ENCODE measurements around the gene NLGN1. TPM values are rescaled to one million over a fixed set of nuclear protein-coding genes. Genes with fewer than 3 reads are reported as not detected.

NLGN1 gene
- total and polyA plus RNA-seq, 9 of the 15 experiments (the other 6 are each of a cell fraction or from before 2014, with no cell fraction given) = under 0.01 to 0.01 TPM; not detected in 7

DNA sequence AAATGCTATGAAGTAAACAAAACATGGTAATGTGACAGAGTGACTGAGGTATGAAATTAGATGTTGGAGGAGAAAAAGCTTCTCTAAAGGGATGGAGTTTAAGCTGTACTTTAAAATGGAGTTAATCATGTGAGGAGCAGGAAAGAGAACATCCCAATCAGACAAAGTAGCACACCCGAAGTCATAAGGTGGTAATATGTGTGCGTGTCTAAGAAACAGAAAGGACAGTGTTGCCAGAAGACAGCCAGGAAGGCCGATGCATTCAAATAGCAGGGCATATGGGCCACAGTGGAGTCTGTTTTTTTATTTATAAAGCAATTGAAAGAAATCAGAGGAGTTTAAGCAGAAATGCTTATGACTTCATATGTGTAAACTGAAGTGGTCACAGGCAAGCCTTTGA, 376.3 kb downstream of the NLGN1 start (continued):
- TF ChIP-seq FOXP4 (CRISPR knock-in tag; IDR thresholded peaks at IDR 0.05; ENCODE audit: borderline replicate concordance) (no peak), ZNF274 (IDR thresholded peaks at IDR 0.05; ENCODE audit: borderline replicate concordance, low read depth, low read length) (no peak), LARP7 (IDR thresholded peaks at IDR 0.05) (no peak), JUN (IDR thresholded peaks at IDR 0.05; ENCODE audit: borderline replicate concordance, low read depth, low read length) (no peak), JUN (CRISPR knock-in tag; IDR thresholded peaks at IDR 0.05; ENCODE audit: borderline replicate concordance) (no peak), XRCC3 (IDR thresholded peaks at IDR 0.05) (no peak), CEBPG (CRISPR knock-in tag; IDR thresholded peaks at IDR 0.05) (no peak), CEBPG (tag; conservative IDR thresholded peaks at IDR 0.05 in 1 of 2, IDR thresholded peaks at IDR 0.05 in 1 of 2) (no peak)

DNA sequence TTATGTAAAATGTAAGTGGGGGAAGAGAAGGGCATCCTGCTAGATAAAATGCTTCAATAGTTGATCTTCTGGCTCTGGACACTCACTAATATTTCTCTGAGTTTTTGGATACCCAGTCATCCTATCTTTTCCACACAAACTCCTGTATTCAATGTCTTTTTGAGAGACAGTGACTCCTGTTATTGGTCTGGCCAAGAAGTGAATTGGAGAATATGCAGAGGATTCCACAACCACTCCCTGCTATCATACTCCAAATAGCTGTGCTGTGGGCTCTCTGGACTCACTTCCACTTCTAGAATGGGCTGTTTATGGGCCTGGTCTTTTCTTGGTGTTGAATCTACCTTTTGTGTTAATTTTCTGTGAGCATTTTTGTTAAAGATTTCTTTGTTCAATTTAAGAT, 376.8 kb downstream of the NLGN1 start:
- Histone ChIP-seq H3K4me1 (replicated peaks in 1 of 2; ENCODE audit: control insufficient read depth in 2 of 2, insufficient read depth in 2 of 2, low read length in 2 of 2) (no peaks in the 10 kb centered on the region), H3K9me3 (replicated peaks; ENCODE audit: control insufficient read depth, insufficient read depth, low read depth, low read length) (no peaks in the 10 kb centered on the region; the same call in 1 of the 2 replicates), H3K27ac (ENCODE audit: extremely low read depth, low read depth, low read length) (no peak overlapping the region), H3K4me2 (ENCODE audit: insufficient read depth, low read length) (no peak overlapping the region), H3K9ac (ENCODE audit: insufficient read depth in 1 of 2, low read depth in 2 of 2, low read length in 2 of 2) (no peak overlapping the region), H3K36me3 (ENCODE audit: control insufficient read depth, insufficient read depth, low read length) (no peaks in the 10 kb centered on the region), H3K27me3 (ENCODE audit: control insufficient read depth in 2 of 2, insufficient read depth in 2 of 2, low read length in 2 of 2) (no peaks in the 10 kb centered on the region), H3K9me1 (ENCODE audit: control insufficient read depth, insufficient read depth, low read length) (no peaks in the 10 kb centered on the region), H3K79me2 (ENCODE audit: control insufficient read depth, insufficient read depth, low read length) (no peaks in the 10 kb centered on the region), H3K4me3 (no peak overlapping the region), H2AFZ (ENCODE audit: low read depth, low read length) (no peak overlapping the region), H4K20me1 (replicated peaks; ENCODE audit: control insufficient read depth, insufficient read depth, low read length) (no peaks in the 10 kb centered on the region)
- no TSS peak for BruUV-seq (replicated peaks)
- DNase-seq (ENCODE audit: extremely low read depth in 1 of 4, low spot score in 3 of 4) (no peak), FAIRE-seq (no peak), ATAC-seq (no peak)
- in situ Hi-C loops (cut with MboI) = no loop called here
- CTCF ChIA-PET (ENCODE audit: low intra/inter-chr PET ratio) = no interaction called here
- intact Hi-C loops (cut with micrococcal nuclease) = no loop called here
- POLR2A ChIA-PET = no interaction called here
- TF ChIP-seq ZNF197 (CRISPR knock-in tag; IDR thresholded peaks at IDR 0.05; ENCODE audit: low read depth) (no peak), ARID4B (CRISPR knock-in tag; IDR thresholded peaks at IDR 0.05) (no peak), RCOR1 (IDR thresholded peaks at IDR 0.05; ENCODE audit: borderline replicate concordance in 1 of 2, low read depth in 2 of 2, low read length in 2 of 2) (no peak), STAT5A (IDR thresholded peaks at IDR 0.05; ENCODE audit: borderline replicate concordance, low read length) (no peak)
